Ammon's horn (tissue), 1 donor: ENCODE measurements around the gene IL37.
"Not testable (repeated sequence)": the region's sequence is repeated elsewhere in the genome, so short reads cannot be mapped to it uniquely, and the experiment has no call there.

ENCODE experiments used
- DNase-seq: peaks from one replicate; pipeline ENCODE4 v3.0.0-alpha.2; 2016; ENCODE audit warnings: low spot score

IL37 gene

DNA sequence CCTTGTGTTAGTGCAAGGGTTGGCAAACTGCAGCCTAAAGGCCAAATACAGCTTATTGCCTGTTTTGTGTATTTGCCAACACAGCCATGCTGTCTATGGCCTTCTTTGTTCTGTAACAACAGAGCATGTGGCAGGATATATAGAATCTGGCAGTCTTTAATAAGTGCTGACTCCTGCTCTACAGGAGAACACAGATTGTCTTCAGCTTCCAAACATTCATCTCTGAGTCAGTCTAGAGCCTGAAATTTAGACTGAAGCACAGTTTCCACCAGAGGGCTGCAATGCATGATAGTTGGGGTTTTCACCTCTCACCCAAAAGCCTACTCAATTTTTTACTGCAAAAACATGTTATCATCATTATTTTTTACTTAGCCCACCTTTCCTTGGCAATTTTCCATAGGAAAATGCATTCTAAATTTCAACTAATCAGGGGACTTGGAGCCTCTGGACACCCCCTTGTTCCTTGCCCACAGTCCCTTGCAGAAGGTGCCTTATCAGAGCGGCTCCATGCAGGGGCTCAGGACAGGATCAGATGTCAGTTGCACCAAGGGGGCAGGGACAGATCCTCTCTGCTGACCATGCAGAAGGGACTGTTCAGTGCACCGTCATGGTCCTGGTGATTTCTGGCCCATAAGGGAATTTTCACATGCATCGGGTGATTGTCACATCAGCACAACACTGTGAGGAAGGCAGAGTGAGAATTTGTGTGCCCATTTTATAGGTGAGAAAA is 12.4 kb downstream of the IL37 start:
- DNase-seq, result peak; percentile 17

GRCh38 chr2:112923967-112924338 is 13.0 kb downstream of the IL37 start:
- DNase-seq, result no peak

GRCh38 chr2:112924360-112924759 is 13.4 kb downstream of the IL37 start:
- no peak for DNase-seq

DNA sequence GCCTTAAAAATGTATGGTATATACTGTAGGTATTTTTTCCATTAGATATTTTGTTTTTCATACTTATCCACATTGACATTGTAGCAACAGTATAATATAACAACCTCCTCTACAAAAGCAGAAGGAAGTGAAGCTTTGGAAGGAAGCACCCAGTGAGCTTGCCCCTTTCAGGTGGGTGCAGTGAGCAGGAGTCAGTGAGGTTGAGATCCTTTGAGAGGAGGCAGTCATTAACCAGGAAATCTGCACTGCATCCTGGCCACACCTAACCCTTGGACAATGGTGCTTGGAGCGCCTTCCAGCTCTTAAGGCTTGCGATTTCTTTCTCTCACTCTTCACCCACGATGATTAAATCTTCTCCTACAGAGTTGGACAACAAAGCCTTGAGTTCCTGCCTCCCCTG is 13.9 kb downstream of the IL37 start:
- DNase-seq, result no peak

DNA sequence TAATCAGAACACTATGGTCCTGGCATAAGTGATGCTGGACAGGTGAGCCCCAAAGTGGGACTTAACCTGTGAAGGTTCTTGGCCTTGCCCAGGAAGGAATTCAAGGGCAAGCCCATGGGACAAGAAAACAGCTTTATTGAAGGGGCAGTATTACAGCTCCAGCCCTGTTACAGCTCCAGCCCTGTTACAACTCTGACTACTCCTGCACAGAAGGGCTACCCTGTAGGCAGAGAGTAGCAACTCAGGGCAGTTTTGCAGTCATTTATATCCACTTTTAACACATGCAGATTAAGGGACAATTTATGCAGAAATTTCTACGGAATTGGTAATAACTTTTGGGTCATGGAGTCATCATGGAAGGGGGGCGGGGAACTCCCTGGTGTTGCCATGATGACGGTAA is 15.7 kb downstream of the IL37 start:
- DNase-seq, result no peak

DNA sequence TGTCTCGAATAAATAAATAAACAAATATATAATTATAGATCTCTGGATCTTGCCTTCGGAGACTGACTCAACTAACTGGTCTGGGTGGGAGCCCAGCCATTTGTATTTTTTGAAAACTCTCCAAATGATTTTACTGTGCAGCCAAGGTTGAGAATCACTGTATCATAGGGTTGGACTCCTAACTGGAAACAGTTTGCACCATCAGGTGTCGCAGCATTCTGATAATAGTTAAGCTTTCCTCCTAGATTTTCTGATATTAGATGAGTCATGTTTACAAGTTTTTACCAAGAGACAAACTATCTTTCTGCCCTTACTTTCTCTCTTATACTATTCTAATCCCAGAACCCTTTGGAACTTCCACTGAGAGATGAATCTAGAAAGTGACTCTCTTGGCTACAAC is 16.8 kb downstream of the IL37 start:
- no peak for DNase-seq

GRCh38 chr2:112933261-112933660 is 22.3 kb downstream of the IL37 start:
- no peak for DNase-seq

DNA sequence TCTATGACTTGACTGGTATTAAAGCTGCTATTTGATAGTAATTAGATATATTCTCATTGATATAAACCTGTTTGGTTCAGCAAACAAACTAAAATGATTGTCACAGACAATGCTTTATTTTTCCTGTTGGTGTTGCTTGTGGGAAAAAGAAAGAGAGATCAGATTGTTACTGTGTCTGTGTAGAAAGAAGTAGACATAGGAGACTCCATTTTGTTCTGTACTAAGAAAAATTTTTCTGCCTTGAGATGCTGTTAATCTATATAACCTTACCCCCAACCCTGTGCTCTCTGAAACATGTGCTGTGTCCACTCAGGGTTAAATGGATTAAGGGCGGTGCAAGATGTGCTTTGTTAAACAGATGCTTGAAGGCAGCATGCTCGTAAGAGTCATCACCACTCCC is 23.2 kb downstream of the IL37 start:
- DNase-seq, result not testable (repeated sequence)

GRCh38 chr2:112936927-112937232 is 25.9 kb downstream of the IL37 start:
- no peak for DNase-seq

DNA sequence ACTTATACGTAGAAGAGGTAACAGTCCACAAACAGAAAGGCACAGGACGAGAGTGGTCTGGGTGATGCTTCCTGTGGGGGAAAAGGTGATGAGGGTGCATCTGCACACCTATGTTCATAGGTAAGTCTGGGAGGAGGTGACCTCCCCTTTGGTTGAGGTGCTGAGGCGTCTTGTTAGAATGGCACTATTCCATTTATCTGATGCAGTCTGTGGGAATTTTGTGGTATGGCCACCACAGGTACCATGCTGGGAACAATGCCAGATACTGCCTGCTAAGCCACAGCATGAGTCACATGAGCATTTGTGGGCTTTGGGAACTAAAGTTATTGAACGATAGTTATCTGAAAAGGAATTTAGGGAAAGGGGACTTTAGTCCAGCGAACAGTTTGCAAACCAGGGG is 27.9 kb downstream of the IL37 start:
- DNase-seq, result no peak

- DNase-seq, result no peak
Measured at GRCh38 chr2:112939425-112939824, 28.5 kb downstream of the IL37 start.

- no peak for DNase-seq
Measured at GRCh38 chr2:112940859-112941625, 30.1 kb downstream of the IL37 start.

DNA sequence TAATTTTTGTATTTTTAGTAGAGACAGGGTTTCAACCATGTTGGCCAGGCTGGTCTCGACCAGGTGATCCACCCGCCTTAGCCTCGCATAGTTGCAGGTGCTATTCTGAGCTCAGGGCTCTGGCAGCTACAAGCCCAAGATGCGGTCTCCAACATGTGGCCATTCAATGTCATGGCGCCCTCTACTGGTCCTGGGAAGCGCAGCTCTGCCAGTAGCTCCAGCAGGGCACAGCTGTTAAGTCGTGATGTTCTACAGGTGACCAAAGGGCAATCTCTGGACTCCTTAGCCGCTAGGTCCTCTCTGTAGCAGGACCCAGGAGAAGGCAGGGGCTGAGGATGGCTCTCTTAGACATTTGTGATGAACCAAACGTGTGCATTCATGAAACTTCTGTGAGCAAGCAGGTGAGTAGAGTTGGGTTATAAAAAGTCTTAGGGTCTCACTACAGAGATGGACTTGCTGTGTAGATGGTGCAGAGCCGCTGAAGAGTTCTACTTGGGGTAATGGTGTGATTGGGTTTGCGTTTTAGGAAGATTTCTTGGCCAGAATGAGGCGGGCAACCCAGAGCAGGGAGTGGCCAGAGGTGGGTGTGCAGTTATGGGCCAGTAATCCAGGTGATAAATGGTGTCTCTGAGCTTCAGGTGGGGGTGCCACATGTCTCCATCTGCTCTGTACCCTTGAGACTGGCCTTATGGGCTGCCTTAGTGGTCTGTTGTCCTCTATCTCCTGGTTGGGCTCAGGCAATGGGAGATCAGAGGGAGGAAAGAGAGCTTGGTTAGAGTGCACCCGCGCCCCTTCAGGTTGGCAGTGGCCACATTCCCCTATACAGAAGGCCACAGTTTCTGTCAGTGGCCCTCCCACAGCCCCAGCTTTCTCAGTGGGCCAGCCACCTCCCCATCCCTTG is 31.0 kb downstream of the IL37 start:
- DNase-seq, result peak; percentile 85

GRCh38 chr2:112942654-112943002 is 31.7 kb downstream of the IL37 start:
- no peak for DNase-seq

- DNase-seq, result no peak
Measured at GRCh38 chr2:112944971-112945370, 34.0 kb downstream of the IL37 start.

- no peak for DNase-seq
Measured at GRCh38 chr2:112946086-112946485, 35.1 kb downstream of the IL37 start.

- no peak for DNase-seq
Measured at GRCh38 chr2:112947374-112947773, 36.4 kb downstream of the IL37 start.

GRCh38 chr2:112949456-112949855 is 38.5 kb downstream of the IL37 start:
- no peak for DNase-seq

DNA sequence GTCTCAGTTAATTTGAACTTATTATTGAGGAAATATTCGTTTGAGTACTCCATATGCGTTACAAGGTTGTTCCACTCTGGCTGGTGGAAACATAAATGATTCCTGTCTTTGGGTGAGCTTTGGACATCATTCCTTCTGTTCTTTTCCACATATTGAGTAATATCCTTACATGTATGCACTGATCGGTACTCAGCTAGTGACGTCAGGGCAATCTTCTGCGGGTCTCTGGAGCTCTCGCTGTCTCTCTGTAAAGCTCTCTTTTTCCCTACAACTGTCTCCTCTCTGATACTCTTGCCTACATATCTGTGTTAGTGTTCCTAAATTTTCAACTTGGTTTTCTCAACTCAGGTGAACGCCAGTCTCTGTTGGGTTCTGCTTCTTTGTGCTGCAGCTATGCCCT is 43.4 kb downstream of the IL37 start:
- DNase-seq, result no peak

DNA sequence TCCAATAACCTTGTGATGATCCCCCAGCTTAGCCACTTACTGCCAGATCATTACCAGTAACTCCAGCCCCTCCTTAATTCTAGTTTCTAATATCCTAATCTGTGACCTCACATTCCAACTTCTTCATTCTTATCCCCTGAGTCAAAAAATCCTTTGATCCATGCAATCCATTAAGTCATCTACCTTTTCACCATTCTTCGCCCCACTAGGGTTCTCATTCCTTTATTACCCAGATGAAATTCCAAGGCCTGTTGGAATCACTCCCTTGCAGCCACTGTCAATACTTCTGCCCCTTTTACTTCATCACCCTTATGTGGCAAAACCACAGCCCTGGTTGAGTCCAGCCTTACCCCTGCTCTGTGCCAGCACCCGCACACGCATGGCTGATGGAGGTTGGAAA is 46.5 kb downstream of the IL37 start:
- DNase-seq, result no peak

DNA sequence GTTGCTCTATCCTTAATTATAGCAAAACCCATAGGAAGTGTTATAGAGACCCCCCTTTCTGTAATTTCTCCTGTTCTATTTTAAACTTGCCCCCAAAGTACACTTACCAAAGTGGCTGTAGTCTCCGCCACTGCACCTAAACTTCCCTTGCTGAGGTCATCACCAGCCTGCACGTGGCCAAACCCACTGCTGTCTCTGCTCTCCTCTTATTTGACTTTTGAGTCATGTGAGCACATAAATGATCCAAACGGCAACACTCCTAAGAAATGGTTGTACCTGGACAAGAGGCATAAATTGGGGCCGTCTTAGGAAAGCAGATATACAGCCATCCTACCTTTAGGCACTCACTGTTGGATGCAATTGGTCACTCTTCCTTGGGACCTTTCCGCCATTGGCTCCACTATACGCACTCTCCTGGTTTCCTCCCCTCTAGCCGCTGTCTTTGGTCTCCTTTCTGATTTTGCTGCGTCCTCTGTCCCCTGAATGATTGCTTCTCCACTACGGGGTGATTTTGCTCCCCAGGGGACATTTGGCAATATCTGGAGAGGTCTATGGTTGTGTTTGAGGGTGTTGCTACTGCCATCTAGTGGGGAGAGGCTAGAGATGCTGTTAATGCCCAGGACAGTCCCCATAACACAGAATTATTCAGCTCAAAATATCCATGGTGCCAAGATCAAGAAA is 47.6 kb downstream of the IL37 start:
- peak; percentile 73 for DNase-seq

GRCh38 chr2:112959109-112959812 is 48.3 kb downstream of the IL37 start:
- no peak for DNase-seq
